ENCODE measurements around the gene PIM3. TPM values are rescaled to one million over a fixed set of nuclear protein-coding genes. Genes with fewer than 3 reads are reported as not detected.
A peak's percentile ranks its signal among the peaks of the same experiment; 100 is the strongest.

PIM3 gene
- polyA plus RNA-seq, 1 donor, result 41.5 TPM

DNA sequence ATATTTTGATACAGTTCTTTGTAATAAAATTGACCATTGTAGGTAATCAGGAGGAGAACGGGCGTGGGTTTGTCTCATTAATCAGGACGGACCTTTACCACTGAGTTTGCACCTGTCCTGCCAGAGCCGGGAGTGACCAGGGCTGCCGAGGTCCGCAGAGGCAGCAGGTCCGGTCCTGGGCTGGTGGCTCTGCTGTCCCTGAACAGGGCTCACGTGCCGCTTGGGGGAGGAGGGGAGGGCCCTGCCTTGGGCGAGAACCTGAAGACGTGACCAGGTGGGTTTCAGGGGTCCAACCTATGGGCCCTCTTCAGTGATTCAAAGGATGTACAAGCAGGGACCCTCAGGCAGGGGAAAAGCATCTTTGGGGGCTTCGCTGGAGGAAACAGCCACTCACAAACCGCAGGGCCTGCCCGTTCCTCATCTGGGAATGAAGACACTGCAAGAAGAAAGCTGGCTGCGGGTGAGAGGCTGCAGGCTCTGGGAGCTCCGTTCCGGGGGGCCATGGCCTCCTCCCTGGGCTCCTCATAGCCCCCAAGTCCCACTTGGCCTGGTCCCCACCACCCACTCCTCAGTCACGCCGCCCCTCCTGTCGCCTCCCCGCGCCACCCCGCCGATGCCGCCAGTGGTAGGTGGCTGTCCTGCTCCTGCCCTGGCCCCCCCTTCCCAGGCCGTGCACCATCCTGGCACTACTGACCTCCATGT, 32.9 kb upstream of the PIM3 start:
- no peak for DNase-seq
- peaks cover 3% of the 10 kb centered on the region for H3K36me3 ChIP-seq (ENCODE audit: control insufficient read depth, insufficient read depth, low read length)
- H3K27ac ChIP-seq (ENCODE audit: low read length), result no peak overlapping the region
- WGBS (ENCODE audit: insufficient coverage, low lambda C conversion rate), result no CpG with 5 or more reads among the region's 26 CpGs
- peaks cover 9% of the 10 kb centered on the region for H3K27me3 ChIP-seq (ENCODE audit: control insufficient read depth, insufficient read depth, low read length)
- no peaks in the 10 kb centered on the region for H3K9me3 ChIP-seq (ENCODE audit: control insufficient read depth, low read depth, low read length)
- H3K4me3 ChIP-seq (ENCODE audit: low read length), result no peak overlapping the region
- H3K4me1 ChIP-seq (ENCODE audit: control insufficient read depth, insufficient read depth, low read length), result peaks cover 8% of the 10 kb centered on the region

DNA sequence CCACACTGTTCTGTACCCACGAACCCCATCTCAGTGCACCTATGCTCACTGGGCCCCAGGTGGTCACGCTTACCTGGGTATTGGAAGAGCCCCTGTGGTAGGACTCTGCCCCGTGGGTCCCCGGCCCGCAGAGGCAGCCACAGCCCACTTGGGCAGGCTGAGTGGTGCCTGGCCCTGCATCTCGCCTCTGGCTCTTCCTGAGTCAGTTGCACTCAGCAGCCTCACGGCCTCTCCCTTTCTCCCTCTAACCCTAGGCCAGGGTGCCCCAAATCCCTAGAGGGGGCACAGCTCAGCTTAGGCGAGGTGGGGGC, 32.4 kb upstream of the PIM3 start:
- no peak for DNase-seq
- WGBS (ENCODE audit: insufficient coverage, low lambda C conversion rate), result no CpG with 5 or more reads among the region's 8 CpGs
- peaks cover 8% of the 10 kb centered on the region for H3K4me1 ChIP-seq (ENCODE audit: control insufficient read depth, insufficient read depth, low read length)
- H3K27ac ChIP-seq (ENCODE audit: low read length), result no peak overlapping the region
- peaks cover 3% of the 10 kb centered on the region for H3K36me3 ChIP-seq (ENCODE audit: control insufficient read depth, insufficient read depth, low read length)
- H3K4me3 ChIP-seq (ENCODE audit: low read length), result no peak overlapping the region
- H3K9me3 ChIP-seq (ENCODE audit: control insufficient read depth, low read depth, low read length), result no peaks in the 10 kb centered on the region
- H3K27me3 ChIP-seq (ENCODE audit: control insufficient read depth, insufficient read depth, low read length), result peaks cover 9% of the 10 kb centered on the region

DNA sequence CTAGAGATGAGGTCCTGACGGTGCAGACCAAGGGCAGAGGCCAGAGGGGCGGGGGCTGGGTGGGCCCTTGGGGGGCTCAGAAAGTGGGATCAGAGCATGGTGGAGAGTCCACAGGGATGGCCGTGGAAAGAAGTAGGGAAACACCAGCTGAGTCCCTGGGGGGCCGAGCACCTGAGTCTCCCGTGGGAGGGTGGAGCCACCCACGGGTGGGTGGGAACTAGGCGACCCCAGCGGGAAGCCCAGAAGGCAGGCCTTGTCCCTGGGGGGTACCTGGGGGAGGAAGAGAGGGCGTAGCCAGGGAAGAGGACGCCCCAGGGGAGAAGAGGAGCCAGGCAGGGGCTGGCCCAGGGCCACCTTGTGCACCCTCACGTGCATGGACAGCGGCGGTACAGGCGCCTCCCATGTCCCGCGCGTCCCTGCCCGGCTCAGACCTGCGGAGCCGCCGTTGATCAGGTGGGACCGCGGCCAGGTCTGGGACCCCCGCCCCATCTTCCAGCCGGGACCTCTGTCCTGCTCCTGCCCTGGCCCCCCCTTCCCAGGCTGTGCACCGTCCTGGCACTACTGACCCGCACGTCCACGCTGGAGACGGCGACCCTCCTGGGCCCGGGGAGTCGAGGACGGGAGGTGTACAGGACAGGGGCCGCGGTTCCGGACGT, 31.9 kb upstream of the PIM3 start:
- no peaks in the 10 kb centered on the region for H3K9me3 ChIP-seq (ENCODE audit: control insufficient read depth, low read depth, low read length)
- no peak for DNase-seq
- no peak overlapping the region for H3K4me3 ChIP-seq (ENCODE audit: low read length)
- peaks cover 3% of the 10 kb centered on the region for H3K36me3 ChIP-seq (ENCODE audit: control insufficient read depth, insufficient read depth, low read length)
- peaks cover 9% of the 10 kb centered on the region for H3K27me3 ChIP-seq (ENCODE audit: control insufficient read depth, insufficient read depth, low read length)
- WGBS (ENCODE audit: insufficient coverage, low lambda C conversion rate), result no CpG with 5 or more reads among the region's 38 CpGs
- H3K27ac ChIP-seq (ENCODE audit: low read length), result no peak overlapping the region
- H3K4me1 ChIP-seq (ENCODE audit: control insufficient read depth, insufficient read depth, low read length), result peaks cover 8% of the 10 kb centered on the region

DNA sequence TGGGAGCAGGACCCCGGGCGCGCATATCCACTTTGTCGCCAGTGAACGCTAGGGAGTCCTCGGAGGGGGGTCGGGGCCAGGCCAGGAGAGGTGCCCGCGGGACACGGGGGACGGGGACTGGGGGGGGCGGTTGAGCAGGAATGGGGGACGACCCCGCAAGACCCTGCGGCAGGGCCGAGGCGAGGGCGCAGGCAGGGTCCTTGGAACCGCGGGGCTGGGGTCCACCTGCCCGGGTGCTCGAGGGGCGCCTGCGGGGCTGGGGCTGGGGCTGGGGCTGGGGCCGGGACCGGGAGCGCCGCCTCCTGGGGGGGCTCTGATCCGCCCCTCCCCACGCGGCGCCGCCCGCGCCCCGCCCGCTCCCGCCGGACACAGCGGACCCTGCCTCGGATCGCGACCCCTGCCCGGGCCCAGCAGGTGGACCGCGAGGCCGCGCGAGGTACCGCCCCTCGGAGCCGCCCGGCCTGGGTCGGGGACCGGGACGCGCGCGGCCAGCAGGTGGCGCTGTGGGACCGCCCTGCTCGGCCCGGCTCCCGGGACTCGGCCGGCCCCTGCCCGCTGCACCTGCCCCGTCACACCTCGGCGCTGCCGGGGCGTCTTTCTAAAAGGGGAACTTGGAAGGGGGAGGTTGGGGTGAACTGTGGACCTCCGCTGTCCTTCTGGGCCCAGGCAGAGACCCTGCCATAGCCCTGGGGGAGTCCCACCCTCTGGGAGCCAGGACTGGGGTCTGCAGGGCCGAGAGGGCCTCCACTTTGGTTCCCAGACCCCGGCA, 31.2 kb upstream of the PIM3 start:
- Histone ChIP-seq H3K36me3 (ENCODE audit: control insufficient read depth, insufficient read depth, low read length) (peaks cover 3% of the 10 kb centered on the region), H3K4me3 (ENCODE audit: low read length) (no peak overlapping the region), H3K27me3 (ENCODE audit: control insufficient read depth, insufficient read depth, low read length) (peaks cover 9% of the 10 kb centered on the region), H3K9me3 (ENCODE audit: control insufficient read depth, low read depth, low read length) (no peaks in the 10 kb centered on the region), H3K27ac (ENCODE audit: low read length) (no peak overlapping the region), H3K4me1 (ENCODE audit: control insufficient read depth, insufficient read depth, low read length) (peaks cover 10% of the 10 kb centered on the region)
- DNase-seq, result peak in 1 of 2 donors; percentile 44
- WGBS (ENCODE audit: insufficient coverage, low lambda C conversion rate), result no CpG with 5 or more reads among the region's 75 CpGs

DNA sequence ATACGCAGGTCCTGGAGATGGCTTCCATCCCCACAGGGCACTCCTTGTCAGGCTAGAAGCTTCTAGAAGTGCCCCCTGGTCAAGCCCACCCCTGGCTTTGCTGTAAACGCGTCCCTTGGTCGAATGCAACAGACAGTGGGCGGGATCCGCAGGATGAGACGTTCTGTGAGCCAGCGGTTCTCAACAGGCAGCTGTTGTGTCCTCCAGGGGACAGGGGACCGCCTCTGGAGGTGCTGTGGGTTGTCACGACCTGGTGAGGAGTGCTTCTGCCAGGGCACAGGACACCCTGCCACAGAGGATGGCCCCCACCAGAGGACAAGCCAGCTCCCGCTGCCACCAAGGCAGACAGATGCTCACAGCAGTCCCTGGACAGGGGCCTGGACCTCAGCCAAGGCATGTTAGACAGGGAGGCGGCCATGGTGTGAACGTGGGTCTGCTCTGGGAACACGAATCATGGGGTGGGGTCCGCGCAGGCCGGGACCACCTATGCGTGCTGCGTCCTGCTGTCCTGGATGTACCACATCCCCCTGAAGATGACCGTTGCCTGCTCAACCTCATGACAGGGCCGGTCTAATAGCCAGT, 30.5 kb upstream of the PIM3 start:
- no peak overlapping the region for H3K4me3 ChIP-seq (ENCODE audit: low read length)
- H3K27me3 ChIP-seq (ENCODE audit: control insufficient read depth, insufficient read depth, low read length), result peaks cover 9% of the 10 kb centered on the region
- H3K36me3 ChIP-seq (ENCODE audit: control insufficient read depth, insufficient read depth, low read length), result peaks cover 3% of the 10 kb centered on the region
- peaks cover 15% of the 10 kb centered on the region for H3K4me1 ChIP-seq (ENCODE audit: control insufficient read depth, insufficient read depth, low read length)
- H3K27ac ChIP-seq (ENCODE audit: low read length), result no peak overlapping the region
- no peak for DNase-seq
- no peaks in the 10 kb centered on the region for H3K9me3 ChIP-seq (ENCODE audit: control insufficient read depth, low read depth, low read length)
- no CpG with 5 or more reads among the region's 21 CpGs for WGBS (ENCODE audit: insufficient coverage, low lambda C conversion rate)

DNA sequence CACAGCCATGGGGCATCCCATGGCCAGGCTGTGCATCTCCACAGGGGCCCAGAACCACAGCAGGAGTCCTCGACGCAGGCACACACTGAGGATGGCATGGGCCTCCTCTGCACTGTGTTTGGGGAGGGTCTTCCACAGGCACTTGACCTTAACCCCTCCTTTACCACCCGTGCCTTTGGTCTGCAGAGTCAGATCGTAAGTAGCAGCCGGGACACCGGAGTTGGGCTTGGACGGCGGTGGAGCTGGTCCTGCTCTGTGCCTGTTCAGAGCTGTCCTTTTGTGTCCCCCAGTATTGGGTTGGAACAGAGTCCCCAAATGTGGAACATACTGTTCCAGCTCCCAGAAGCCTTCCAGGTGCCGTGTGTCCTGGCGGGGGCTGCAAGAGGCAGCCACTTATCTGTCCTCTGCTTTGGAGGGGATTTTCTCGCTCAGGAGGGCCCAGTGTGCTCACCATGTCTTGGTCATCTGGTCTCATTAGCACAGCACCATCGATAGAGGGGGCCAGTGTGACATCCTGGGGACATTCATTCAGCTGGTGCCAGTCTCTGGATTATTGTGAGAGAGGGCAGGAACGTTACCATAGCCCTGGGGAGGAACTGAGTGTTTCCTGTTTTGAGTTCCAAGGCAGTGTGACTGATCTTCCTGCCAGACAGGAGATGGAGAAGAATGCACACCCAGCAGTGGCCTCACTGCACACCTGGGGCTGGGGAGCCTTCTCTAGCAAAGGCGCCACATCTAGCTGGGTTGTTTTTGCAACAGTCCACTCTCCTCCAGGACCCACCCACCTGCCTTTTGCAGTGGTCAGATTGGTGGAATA, 29.8 kb upstream of the PIM3 start:
- Histone ChIP-seq H3K4me3 (ENCODE audit: low read length) (no peak overlapping the region), H3K27ac (ENCODE audit: low read length) (no peak overlapping the region), H3K9me3 (ENCODE audit: control insufficient read depth, low read depth, low read length) (no peaks in the 10 kb centered on the region), H3K4me1 (ENCODE audit: control insufficient read depth, insufficient read depth, low read length) (peaks cover 15% of the 10 kb centered on the region), H3K36me3 (ENCODE audit: control insufficient read depth, insufficient read depth, low read length) (no peaks in the 10 kb centered on the region), H3K27me3 (ENCODE audit: control insufficient read depth, insufficient read depth, low read length) (peaks cover 9% of the 10 kb centered on the region)
- no CpG with 5 or more reads among the region's 14 CpGs for WGBS (ENCODE audit: insufficient coverage, low lambda C conversion rate)
- peak; percentile 60 to 73 for DNase-seq

DNA sequence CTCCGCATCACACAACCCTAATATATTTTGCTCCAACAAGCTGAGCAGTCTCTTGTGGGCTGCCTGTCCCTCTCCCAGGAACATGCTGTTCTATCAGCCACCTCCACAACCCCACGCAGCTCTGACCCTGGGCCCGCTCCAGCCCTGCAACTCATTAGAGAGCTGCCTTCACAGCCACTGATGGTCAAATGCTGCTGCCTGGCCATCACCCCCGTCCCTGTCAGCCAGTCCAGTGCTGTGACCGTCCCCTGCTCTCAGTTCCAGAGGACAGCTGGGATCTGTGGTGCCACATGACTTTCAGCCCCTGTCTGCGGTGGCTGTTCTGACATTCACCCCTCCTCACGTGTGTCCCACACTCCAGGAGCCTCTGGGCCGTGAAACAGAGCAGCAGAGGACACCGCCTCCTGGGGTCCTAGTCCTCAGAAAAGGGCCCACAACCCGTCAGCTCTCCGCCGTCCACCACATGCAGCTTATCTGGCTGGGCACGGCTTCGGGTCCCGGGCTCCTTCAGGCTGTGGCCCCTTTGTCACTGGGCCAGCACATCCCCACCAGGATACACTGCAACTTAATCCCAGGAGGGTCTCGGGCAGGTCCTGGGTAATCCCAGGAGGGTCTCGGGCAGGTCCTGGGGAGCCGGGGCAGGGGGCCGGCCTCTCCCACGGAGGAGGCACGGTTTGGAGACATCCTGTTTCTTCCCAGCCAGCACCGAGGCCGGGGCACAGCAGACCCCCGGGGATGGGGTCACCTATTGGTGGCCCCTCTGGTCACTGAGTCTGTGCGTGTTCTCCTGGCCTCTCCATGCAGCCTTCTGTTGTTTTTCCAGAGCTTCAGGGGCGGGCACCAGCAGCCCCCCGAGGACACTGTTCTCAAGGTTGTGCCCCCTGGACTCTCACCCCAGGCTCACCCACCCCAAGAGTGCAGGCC, 27.1 kb upstream of the PIM3 start:
- Histone ChIP-seq H3K4me1 (ENCODE audit: control insufficient read depth, insufficient read depth, low read length) (peaks cover 29% of the 10 kb centered on the region), H3K4me3 (ENCODE audit: low read length) (no peak overlapping the region)
- no peak for DNase-seq

DNA sequence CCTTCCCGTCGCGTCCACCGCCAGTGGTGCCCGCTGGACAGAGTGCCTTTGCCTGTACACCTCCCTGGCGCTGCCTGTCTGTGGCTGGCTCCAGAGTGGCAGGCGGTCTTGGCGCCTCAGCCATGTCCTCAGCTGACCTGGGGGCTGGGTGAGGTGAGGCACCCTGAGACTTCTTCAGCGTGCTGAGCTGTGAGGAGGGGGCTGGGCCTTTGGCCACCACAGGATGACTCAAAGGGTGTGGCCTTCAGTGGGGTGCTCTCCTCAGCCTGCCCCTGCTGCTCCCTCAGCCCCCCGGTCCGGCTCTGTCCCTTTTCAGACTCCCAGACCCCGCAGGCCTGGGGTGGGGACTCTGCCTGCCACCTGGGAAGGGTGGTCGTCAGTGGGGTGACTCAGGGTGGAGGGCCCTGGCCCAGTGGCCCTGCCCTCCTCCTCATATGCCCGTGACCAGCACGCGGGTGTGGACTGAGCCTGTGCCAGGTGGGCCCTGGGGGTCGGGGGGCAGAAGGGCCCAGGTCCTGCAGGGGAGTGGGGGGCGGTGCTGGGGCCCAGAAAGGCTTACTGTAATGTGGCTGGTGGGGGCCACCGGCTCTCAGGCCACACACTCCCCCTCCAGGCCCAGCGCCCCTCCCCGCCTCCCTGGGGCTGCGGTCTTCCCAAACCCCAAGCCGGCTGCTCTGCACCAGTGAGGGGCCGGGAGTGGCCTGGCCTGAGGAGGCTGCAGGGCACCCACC, 26.2 kb upstream of the PIM3 start:
- peak in 1 of 2 donors; percentile 37 for DNase-seq
- H3K36me3 ChIP-seq (ENCODE audit: control insufficient read depth, insufficient read depth, low read length), result no peaks in the 10 kb centered on the region
- no CpG with 5 or more reads among the region's 24 CpGs for WGBS (ENCODE audit: insufficient coverage, low lambda C conversion rate)
- H3K9me3 ChIP-seq (ENCODE audit: control insufficient read depth, low read depth, low read length), result no peaks in the 10 kb centered on the region
- peak overlapping the region; percentile 11 for H3K4me3 ChIP-seq (ENCODE audit: low read length)
- peaks cover 29% of the 10 kb centered on the region for H3K4me1 ChIP-seq (ENCODE audit: control insufficient read depth, insufficient read depth, low read length)
- peaks cover 4% of the 10 kb centered on the region for H3K27me3 ChIP-seq (ENCODE audit: control insufficient read depth, insufficient read depth, low read length)
- H3K27ac ChIP-seq (ENCODE audit: low read length), result no peak overlapping the region

More for the DNA sequence above, 27.1 kb upstream of the PIM3 start:
- no peak overlapping the region for H3K27ac ChIP-seq (ENCODE audit: low read length)
- no peaks in the 10 kb centered on the region for H3K9me3 ChIP-seq (ENCODE audit: control insufficient read depth, low read depth, low read length)
- H3K36me3 ChIP-seq (ENCODE audit: control insufficient read depth, insufficient read depth, low read length), result no peaks in the 10 kb centered on the region
- WGBS (ENCODE audit: insufficient coverage, low lambda C conversion rate), result no CpG with 5 or more reads among the region's 27 CpGs
- H3K27me3 ChIP-seq (ENCODE audit: control insufficient read depth, insufficient read depth, low read length), result peaks cover 9% of the 10 kb centered on the region
